GM18502 (cell line): ENCODE measurements around the gene NPIPB2.
"Not testable (repeated sequence)": the region's sequence is repeated elsewhere in the genome, so short reads cannot be mapped to it uniquely, and the experiment has no call there.

ENCODE experiments used
- ATAC-seq: cut with Tn5 transposase; IDR thresholded peaks from one replicate; pipeline ENCODE4 v1.9.1; 2021; ENCODE audit warnings: mild to moderate bottlenecking; ENCODE audit not compliant: unreplicated experiment, poor library complexity

Gene NPIPB2

DNA sequence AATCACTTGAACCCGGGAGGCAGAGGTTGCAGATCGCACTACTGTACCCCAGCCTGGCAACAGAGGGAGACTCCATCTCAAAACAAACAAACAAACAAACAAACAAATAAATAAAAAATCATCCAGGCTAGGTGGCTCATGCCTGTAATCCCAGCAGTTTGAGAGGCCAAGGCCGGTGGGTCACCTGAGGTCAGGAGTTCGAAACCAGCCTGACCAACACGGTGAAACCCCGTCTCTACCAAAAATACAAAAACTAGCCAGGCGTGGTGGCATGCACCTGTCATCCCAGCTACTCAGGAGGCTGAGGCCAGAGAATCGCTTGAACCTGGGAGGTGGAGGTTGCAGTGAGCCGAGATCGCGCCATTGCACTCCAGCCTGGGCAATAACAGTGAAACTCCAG lies 21.1 kb upstream of the NPIPB2 start:
- not testable (repeated sequence) for ATAC-seq

DNA sequence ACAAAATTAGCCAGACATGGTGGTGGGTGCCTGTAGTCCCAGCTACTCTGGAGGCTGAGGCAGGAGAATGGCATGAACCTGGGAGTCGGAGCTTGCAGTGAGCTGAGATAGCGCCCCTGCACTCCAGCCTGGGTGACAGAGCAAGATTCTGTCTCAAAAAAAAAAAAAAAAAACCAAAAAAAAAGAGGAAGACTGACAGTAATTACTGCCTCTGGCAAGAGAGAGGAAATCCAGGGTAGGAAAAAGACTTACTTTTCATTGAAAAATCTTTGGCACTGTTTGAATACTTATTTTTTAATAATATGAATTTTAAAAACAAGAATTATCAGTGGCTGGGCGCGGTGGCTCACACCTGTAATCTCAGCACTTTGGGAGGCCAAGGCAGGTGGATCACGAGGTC lies 20.6 kb upstream of the NPIPB2 start:
- not testable (repeated sequence) for ATAC-seq

DNA sequence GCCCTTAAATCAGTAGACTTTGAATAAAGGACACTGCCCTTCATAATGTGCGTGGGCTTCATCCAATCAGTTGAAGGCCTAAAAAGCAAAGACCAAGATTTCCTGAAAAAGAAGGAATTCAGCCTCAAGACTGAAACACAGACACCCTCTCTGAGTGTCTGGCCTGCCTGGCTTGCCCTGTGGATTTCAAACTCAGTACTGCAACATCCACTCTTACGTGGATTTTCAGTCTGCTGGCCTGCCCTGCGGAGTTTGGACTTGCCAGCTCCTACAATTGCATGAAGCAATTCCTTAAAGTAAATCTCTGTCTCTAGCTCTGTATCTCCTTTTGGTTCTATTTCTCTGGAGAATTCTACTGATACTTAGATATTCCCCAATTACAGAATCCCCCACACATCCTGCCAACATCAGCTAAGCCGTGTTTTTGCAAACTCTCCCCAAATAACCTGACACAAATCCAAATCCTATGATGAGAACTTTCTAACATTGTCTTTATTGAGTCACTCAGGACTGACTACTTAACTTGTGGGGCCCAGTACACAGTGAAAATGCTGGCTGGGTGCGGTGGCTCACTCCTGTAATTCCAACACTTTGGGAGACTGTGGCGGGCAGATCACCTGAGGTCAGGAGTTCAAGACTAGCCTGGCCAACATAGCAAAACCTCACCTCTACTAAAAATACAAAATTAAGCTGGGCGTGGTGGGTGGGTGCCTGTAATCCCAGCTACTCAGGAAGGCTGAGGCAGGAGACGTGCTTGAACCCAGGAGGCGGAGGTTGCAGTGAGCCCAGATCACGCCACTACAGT lies 15.9 kb upstream of the NPIPB2 start:
- no peak for ATAC-seq

DNA sequence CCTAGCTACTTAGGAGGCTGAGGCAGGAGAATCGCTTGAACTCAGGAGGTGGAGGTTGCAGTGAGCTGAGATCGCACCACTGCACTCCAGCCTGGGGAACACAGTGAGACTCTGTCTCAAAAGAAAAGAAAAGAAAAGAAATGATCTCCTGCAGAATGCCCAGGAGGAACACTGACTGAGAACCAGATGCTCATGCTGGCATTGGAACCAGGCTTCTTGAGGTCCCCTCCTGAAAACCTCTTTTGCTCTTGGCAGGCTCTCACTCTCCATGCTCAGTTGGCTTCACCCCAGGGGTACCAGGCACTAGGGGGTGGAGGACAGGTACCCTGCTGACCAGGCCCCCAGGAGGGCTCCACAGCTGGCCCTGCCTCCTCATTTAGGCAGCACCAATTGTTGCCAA lies 14.7 kb upstream of the NPIPB2 start:
- no peak for ATAC-seq

DNA sequence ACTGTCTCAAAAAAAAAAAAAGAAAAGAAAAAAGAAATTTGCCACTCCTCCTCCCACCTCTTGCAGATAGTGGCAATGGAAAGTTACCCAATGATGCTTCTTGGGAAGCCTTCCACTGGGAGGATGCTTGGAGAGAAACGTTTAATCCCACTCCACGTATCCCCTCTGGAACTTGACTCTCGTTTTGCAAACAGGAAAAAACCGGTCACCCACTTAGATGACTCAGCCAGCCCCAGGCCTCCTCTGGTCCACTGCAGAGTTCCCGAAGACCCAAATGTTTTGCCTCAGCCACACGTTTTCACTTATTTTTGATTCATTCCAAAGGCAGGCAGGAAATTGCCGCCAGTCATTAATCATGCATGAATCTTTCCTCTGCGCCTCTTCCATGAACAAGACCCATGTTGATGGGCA lies 13.9 kb upstream of the NPIPB2 start:
- ATAC-seq = no peak

DNA sequence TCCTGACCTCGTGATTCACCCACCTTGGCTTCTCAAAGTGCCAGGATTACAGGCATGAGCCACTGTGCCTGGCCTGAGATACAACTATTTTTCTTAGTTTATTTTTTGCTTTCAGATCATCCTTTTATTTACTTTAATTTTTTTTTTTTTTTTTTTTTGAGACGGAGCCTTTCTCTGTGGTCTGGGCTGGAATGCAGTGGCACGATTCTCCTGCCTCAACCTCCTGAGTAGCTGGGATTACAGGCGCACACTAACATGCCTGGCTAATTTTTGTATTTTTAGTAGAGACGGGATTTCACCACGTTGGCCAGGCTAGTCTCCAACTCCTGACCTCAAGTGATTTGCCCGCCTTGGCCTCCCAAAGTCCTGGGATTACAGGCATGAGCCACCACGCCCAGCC lies 11.7 kb upstream of the NPIPB2 start:
- ATAC-seq = not testable (repeated sequence)

DNA sequence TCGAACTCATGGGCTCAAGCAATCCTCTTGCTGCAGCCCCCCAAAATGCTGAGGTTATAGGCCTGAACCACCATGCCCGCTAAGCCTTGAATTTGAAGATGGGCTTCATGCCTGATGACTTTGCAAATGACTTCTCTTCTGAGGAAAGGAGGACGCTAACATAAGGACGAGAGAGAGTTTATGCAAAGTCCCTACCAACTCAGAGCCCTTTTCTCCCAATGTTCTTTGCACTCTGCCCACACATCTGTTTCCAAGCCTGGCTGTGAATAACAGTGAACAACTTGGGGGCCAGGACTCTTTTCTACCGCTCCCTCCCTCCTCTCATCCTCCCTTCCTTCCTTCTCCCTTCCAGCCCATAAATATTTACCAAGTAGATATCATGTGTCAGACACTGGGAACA lies 8.5 kb upstream of the NPIPB2 start:
- no peak for ATAC-seq

DNA sequence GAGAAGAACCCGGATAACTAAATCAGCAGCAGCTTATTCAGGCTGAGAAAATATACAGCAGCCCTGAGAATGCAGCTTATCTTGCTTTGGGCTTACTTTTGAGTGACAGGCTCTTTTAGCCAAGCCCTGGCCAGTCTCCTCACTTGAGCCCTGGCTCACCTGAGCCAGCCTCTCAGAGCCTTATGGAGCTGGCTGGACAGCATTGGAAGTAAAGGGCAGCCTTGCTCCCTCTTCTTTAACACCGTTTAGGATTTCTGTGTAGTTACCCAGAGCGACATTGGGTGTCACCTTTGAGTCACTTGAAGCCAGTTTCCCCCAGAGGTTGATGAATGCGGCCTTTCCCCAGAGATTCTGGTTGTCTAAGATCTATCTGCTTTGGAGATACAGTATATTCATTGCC lies 7.7 kb upstream of the NPIPB2 start:
- peak; percentile 55 for ATAC-seq

DNA sequence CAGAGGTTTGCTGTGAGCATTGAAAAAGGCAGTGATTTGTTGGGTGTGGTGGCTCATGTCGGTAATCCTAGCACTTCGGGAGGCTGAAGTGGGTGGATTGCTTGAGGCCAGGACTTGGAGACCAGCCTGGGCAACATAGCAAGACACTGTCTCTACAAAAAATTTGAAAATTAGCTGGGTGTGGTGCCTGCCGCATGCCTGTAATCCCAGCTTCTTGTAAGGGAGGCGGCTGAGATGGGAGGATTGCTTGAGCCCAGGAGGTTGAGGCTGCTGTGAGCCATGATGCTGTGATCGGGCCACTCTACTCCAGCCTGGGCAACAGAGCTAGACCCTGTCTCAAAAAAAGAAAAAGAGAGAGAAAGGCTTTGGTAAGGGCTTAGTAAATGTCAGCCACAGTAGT lies 7.0 kb upstream of the NPIPB2 start:
- ATAC-seq = no peak

DNA sequence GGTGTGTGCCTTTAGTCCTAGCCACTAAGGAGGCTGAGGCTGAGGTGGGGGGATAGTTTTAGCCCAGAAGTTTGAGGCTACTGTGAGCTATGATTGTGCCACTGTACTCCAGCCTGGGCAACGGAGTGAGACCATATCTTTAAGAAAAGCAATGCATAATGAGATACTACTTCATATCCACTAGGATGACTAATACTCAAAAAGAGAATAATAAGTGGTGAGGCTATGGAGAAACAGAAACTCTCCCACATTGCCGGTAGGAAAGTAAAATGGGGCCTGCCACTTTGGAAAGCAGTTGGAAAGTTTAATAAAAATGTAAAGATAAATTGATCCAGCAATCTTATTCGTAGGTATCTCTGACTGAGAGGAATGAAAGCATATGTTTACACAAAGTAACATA lies 4.6 kb upstream of the NPIPB2 start:
- no peak for ATAC-seq

DNA sequence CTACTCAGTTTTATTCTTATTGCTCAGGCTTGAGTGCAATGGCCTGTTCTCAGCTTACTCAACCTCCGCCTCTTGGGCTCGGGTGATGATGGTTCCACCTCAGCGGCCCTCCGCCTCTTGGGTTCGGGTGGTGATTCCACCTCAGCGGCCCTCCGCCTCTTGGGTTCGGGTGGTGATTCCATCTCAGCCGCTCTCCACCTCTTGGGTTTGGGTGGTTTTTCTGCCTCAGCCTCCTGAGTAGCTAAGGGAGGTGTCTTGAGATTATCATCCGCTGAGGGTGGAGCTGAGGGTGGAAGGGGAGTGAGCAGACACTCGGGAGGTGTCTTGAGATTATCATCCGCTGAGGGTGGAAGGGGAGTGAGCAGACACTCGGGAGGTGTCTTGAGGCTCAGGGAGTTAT lies 14.5 kb downstream of the NPIPB2 start:
- ATAC-seq = not testable (repeated sequence)

DNA sequence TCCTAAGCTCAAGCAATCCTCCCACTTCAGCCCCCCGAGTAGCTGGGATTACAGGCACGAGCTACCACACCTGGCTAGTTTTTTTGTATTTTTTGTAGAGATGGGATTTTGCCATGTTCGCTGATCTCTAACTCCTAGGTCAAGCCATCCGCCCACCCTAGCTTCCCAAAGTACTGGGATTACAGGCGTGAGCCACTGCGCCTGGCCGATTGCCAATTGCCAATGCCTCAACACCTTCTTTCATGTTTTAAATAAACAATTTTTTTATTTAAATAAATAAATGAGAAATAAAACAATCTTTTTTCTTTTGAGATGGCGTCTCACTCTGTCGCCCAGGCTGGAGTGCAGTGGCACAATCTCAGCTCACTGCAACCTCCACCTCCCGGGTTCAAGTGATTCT lies 17.8 kb downstream of the NPIPB2 start:
- ATAC-seq = not testable (repeated sequence)

DNA sequence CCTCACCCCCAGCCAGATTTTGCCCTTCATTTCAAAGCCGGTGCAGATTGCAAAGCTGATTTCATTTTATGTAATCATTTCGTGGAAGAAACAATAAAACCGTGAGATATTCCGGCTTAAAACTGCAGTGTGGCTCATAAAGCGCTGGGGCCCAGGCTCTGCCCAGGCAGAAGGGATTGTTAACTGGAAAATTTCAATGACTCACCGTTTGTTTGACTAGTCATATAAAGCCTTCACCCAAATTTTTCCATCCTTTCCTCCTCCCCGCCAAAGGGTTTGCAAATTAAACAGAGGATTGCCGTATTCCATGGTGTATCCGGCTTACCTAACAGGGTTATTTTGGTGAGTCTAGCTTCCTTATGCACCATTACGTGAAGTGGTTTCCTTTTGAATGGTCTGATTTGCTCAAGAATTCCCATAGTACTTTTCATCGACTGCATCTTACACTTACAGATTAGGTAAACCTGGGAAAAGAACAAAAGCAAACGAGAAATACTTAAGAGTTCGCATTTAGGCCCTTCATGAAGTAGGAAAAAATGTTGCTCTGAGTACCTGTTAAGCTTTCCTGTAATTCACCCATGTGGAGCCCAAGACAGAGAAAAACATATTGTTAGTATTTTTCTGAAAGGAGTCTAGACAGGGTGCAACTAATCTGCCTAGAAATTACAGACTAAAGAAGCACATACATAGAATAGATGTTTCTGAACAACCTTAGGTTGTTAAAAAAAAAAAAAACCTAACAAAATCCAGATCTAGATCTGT lies 25.1 kb downstream of the NPIPB2 start:
- ATAC-seq = no peak

DNA sequence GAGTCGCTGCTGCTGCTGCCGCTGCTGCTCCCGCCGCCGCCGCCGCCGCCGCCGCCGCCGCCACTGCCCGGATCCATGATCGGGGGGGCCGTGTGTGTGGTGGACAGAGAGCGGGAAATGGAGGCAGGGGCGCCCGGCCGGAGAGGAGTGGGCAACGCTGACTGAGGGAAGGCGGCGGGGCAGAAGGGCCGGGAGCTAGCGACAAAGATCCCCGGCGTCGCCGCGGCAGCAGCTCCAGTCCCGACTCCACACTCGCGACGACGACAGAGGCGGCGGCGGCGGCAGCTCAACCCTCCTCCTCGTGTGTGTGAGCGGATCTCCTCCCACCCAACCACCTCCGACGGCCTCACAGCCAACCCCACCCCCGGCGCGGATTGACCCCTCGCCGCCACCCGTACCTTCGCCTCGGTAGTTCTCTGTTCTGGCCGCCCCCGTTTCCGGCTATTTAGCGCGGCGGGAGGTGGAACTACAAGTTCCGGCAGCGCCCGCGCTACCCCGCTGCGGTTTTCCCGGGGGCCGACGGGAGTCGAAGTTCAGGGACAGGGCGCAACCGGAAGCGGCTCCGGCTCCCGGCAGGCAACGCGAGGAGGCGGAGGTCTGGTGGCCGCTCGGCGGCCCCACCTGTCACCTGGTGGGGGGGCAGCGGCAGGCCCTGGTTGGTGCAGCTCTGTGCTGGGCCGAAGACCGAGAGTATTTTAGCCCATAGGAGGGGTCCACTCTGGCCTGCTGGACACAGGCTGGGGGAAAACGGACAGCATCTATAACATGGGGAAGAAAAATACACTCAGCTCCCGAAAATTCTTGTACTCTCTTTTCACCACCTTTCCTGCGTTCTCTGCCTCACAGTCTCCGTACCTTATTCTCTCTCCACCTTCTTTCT lies 26.0 kb downstream of the NPIPB2 start, which contains the start of gene GSPT1:
Gene GSPT1 (minus strand): TSS at position 313 of the 880 bp plus-strand sequence. CDS start 236 bp downstream, at position 77.
- ATAC-seq = peak; percentile 81

DNA sequence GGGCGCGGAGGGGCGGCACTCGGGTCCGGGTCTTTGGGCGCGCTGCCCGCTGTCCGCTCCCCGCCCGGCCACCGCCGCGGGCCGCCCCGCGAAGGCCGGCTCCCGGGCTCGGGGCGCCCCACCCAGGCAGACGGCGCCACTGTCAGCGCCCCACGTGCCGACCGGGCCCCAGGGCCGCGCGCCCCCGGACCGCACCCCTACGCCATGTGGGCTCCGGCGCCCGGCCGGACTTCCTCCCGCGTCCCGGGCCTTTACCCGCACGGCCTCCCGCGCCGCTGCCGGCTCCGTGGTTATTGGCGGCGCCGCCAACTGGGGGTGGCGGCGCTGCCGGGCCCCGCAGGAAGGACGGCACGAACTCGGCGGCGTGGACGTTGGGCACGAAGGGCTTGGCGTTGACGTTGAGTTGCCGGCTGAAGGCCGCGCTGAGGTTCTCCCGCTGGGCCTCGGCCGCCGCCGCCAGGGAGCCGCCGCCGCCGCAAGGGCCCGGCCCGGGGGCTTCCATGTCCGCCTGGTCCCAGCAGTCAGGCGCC lies 26.7 kb downstream of the NPIPB2 start:
- peak; percentile 34 for ATAC-seq

DNA sequence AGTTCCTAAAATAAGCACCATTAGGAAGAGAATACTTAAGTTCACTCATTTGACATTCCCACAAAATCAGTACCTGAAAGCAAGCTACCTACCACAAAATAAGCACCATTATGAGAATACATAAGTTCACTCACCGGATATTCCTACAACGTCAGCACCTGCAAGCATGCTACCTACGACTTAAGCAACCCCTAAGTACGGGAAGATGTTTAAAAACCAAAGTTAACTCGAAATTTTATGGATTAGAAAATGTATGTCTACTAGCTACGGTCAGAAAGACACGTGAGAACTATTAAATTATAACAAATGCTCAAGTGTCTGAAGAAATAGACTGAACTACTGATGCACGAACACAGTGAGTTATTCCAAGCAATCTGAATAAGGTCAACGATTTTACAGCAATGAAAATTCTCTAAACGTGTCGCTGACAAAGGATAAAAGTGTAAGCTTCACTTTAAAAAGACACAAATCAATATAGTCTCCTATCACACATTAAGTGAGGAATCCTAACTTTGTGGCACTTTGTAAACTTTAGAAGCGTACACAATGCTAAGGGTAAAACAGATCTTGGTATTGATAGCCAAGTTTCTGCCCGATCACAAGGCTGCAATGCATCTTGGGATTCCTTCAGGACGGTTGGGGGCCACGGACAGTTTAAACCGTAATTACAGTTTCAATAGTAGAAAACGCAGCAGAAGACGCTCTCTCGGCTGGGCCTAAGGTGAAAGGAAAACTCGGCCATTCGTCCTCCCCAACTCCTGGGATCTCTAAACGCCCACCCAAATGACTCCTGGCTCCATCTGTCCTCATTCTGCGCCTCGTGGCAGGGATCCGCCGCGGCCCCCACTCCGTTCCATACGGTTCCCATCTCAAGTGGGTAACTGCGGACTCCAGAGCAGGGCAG lies 27.4 kb downstream of the NPIPB2 start:
- peak; percentile 2 for ATAC-seq

DNA sequence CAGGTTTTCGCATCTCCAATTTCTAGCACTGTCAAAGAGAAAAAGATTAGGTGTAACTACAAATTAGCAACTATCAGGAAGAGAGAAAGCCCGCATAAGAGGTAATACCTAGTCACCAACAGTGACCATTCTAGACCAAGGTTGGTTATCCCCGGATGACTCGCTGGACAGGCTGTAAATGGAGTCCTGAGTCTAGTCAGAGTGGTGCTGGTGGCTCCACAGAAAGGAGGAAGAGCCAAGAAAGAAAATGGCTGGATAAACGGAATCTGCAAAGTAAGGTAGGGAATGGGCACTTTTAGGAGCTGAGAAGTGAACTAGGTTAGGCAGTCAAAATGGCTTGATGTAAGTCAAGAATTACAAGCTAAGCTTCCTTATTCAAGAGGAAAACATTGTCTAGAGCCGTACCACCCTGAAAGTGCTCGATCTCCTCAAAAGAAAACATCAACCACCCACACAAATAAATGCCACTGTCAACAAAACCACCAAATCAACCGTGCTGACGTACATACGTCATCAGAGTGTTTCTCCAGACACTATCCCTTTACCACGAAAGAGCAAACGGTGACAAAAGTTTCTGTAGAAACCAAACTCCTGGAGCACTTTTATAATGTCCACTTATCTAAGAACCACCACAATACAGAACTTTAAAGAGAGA lies 28.3 kb downstream of the NPIPB2 start:
- no peak for ATAC-seq

DNA sequence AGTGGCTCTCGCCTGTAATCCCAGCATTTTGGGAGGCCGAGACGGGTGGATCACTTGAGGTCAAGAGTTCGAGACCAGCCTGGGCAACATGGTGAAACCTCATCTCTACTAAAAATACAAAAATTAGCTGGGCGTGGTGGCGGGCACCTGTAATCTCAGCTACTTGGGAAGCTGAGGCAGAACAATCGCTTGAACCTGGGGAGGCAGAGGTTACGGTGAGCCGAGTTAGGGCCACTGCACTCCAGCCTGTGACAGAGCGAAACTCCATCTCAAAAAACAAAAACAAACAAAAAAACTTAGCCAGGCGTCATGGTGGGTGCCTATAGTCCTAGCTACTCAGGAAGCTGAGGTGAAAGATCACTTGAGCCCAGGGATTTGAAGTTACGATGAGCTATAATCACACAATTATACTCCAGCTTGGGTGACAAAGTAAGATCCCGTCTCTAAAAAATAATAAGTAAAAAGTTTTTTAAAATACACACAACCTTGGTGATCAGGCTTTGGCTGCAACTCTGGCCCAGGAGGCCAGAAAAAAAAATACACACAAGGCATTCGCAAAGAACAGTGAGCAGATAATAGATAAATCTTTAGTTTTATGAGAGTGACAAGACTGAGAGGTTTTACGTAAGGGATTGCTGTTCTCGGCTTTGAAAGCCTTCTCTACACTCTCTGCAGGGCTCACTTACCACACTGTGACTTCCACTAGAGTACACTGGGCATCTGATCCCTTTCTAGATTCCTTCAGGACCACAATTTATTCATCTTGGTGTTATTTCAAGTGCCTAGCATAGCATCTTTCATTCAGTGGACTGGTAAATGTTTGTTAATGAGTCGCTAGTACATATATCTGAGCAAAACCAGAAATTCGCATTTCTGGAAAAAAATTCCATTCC lies 31.9 kb downstream of the NPIPB2 start:
- no peak for ATAC-seq
